ENCODE results near the gene KLHDC4.
"Not testable (repeated sequence)": the region's sequence is repeated elsewhere in the genome, so short reads cannot be mapped to it uniquely, and the experiment has no call there.

Gene KLHDC4

DNA sequence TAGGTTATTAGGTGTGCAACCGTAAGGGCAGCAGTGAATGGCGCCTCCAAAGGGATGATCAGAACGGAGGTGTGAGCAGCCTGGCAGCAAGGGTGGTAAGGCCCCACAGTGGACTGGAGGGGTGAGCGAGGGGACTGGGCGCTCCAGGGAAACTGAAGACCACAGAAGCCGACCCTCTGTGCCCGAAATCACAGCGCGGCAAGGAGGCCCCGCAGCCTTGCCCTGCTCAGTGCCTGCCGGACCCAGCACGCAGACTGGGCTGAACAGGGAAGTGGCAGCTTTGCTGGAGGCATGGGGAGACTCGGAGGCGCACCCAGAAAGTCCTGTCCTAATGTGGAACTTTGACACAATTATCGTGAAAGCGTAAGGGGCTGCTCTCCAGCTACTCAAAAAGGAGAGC, 38.4 kb downstream of the KLHDC4 start:
- H3K4me3 ChIP-seq (ENCODE audit: severe bottlenecking): no peak overlapping the region
- ATAC-seq (ENCODE audit: low read depth) (no peak), DNase-seq (ENCODE audit: low spot score) (no peak)
- H3K27ac ChIP-seq (ENCODE audit: poor library complexity, severe bottlenecking): no peak overlapping the region
- no peaks in the 10 kb centered on the region for H3K9me3 ChIP-seq (ENCODE audit: severe bottlenecking)
- H3K36me3 ChIP-seq (ENCODE audit: low read depth): peaks cover 55% of the 10 kb centered on the region
- TF ChIP-seq CTCF (IDR thresholded peaks at IDR 0.05; ENCODE audit: poor library complexity, severe bottlenecking): no peak
- H3K4me1 ChIP-seq (ENCODE audit: insufficient read depth, poor library complexity, severe bottlenecking): no peaks in the 10 kb centered on the region
- no peaks in the 10 kb centered on the region for H3K27me3 ChIP-seq (ENCODE audit: insufficient read depth, poor library complexity, severe bottlenecking)

GRCh38 chr16:87726577-87726976, 39.2 kb downstream of the KLHDC4 start:
- H3K4me1 ChIP-seq (ENCODE audit: insufficient read depth, poor library complexity, severe bottlenecking); H3K27me3 ChIP-seq (ENCODE audit: insufficient read depth, poor library complexity, severe bottlenecking); ATAC-seq (ENCODE audit: low read depth); H3K9me3 ChIP-seq (ENCODE audit: severe bottlenecking); H3K4me3 ChIP-seq (ENCODE audit: severe bottlenecking); H3K27ac ChIP-seq (ENCODE audit: poor library complexity, severe bottlenecking): not testable (repeated sequence)
- peaks cover 58% of the 10 kb centered on the region for H3K36me3 ChIP-seq (ENCODE audit: low read depth)
- DNase-seq (ENCODE audit: low spot score): peak; percentile 70

DNA sequence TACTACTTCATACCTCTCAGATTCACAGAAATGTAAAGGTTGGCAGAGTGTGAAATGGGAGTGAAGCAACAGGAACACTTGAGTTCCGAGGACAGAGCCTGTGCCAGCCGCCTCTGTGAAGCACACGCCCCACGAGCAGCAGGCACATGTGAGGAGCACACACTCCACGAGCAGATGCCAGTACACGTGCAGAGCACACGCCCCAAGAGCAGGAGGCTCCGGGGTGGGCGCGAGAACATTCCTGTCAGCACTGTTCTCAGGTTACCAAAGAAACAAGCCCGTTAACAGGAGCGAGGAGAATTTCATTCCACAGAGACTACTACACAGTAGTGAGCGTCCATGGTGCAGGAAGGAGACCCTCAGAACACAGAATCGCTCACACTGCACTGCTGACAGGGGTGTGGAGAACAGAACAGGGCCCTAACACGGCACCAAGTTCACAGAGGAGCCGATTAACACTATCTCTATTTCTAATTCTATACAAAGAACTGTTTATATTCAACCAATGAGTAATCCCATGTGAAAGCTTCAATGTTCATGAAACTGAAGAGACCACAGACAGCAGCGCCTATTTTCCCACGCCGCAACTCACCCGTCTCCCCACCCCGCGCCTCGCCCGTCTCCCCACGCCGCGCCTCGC, 40.1 kb downstream of the KLHDC4 start:
- Histone ChIP-seq H3K36me3 (ENCODE audit: low read depth) (peaks cover 57% of the 10 kb centered on the region), H3K9me3 (ENCODE audit: severe bottlenecking) (no peaks in the 10 kb centered on the region), H3K27me3 (ENCODE audit: insufficient read depth, poor library complexity, severe bottlenecking) (no peaks in the 10 kb centered on the region), H3K4me3 (ENCODE audit: severe bottlenecking) (no peak overlapping the region), H3K27ac (ENCODE audit: poor library complexity, severe bottlenecking) (no peak overlapping the region), H3K4me1 (ENCODE audit: insufficient read depth, poor library complexity, severe bottlenecking) (no peaks in the 10 kb centered on the region)
- DNase-seq (ENCODE audit: low spot score) (no peak), ATAC-seq (ENCODE audit: low read depth) (no peak)
- TF ChIP-seq CTCF (IDR thresholded peaks at IDR 0.05; ENCODE audit: poor library complexity, severe bottlenecking): no peak

GRCh38 chr16:87724490-87725291, 41.1 kb downstream of the KLHDC4 start:
- ATAC-seq (ENCODE audit: low read depth): no peak
- no peak for TF ChIP-seq CTCF (IDR thresholded peaks at IDR 0.05; ENCODE audit: poor library complexity, severe bottlenecking)
- Histone ChIP-seq H3K4me1 (ENCODE audit: insufficient read depth, poor library complexity, severe bottlenecking) (no peaks in the 10 kb centered on the region), H3K27ac (ENCODE audit: poor library complexity, severe bottlenecking) (no peak overlapping the region), H3K27me3 (ENCODE audit: insufficient read depth, poor library complexity, severe bottlenecking) (no peaks in the 10 kb centered on the region), H3K36me3 (ENCODE audit: low read depth) (peaks cover 51% of the 10 kb centered on the region), H3K9me3 (ENCODE audit: severe bottlenecking) (no peaks in the 10 kb centered on the region), H3K4me3 (ENCODE audit: severe bottlenecking) (no peak overlapping the region)
- DNase-seq (ENCODE audit: low spot score): no peak

GRCh38 chr16:87723226-87723623, 42.6 kb downstream of the KLHDC4 start:
- Histone ChIP-seq H3K27ac (ENCODE audit: poor library complexity, severe bottlenecking) (no peak overlapping the region), H3K4me1 (ENCODE audit: insufficient read depth, poor library complexity, severe bottlenecking) (no peaks in the 10 kb centered on the region), H3K36me3 (ENCODE audit: low read depth) (peaks cover 37% of the 10 kb centered on the region), H3K27me3 (ENCODE audit: insufficient read depth, poor library complexity, severe bottlenecking) (no peaks in the 10 kb centered on the region), H3K9me3 (ENCODE audit: severe bottlenecking) (no peaks in the 10 kb centered on the region), H3K4me3 (ENCODE audit: severe bottlenecking) (no peak overlapping the region)
- ATAC-seq (ENCODE audit: low read depth) (peak; percentile 17; the same call in 1 of the 3 replicates), DNase-seq (ENCODE audit: low spot score) (no peak)
- TF ChIP-seq CTCF (IDR thresholded peaks at IDR 0.05; ENCODE audit: poor library complexity, severe bottlenecking): no peak

Data from RWPE2 (cell line).